Spleen (tissue), 11 donors: ENCODE data around the gene NRXN3. TPM values are rescaled to one million over a fixed set of nuclear protein-coding genes. Genes with fewer than 3 reads are reported as not detected.

Experiments
- DNase-seq: peaks from one replicate; pipeline ENCODE4 v3.0.0-alpha.2; 2020
- H3K27ac ChIP-seq, 8 donors: fragments of 200-600 bp; sonication (generic) in 7 of 8; 1 replicate in 4 of 8; 2 replicates in 4 of 8; pipeline versions ENCODE4 v1.5.0 to v1.8.0; 2016 to 2021; ENCODE audit warnings: inconsistent platforms in 4 of 8, mild to moderate bottlenecking in 4 of 8, moderate library complexity in 1 of 8
- H3K27me3 ChIP-seq, 7 donors: fragments of 200-600 bp; sonication (generic) in 6 of 7; replicated peaks in 1 of 7; 1 replicate in 4 of 7; 2 replicates in 3 of 7; pipeline versions ENCODE4 v1.5.0 to v1.8.0; 2016 to 2021; ENCODE audit warnings: inconsistent platforms in 3 of 7, mild to moderate bottlenecking in 1 of 7
- H3K36me3 ChIP-seq, 6 donors: fragments of 200-600 bp; sonication (generic) in 5 of 6; 1 replicate in 4 of 6; 2 replicates in 2 of 6; pipeline versions ENCODE4 v1.5.0 to v1.8.0; 2016 to 2021; ENCODE audit warnings: inconsistent platforms in 2 of 6
- H3K4me1 ChIP-seq, 6 donors: fragments of 200-600 bp; sonication (generic) in 5 of 6; 1 replicate in 3 of 6; 2 replicates in 3 of 6; pipeline versions ENCODE4 v1.5.0 to v1.8.0; 2016 to 2021; ENCODE audit warnings: inconsistent platforms in 3 of 6
- H3K4me3 ChIP-seq, 8 donors: fragments of 200-600 bp; sonication (generic) in 7 of 8; 1 replicate in 4 of 8; 2 replicates in 4 of 8; pipeline versions ENCODE4 v1.5.0 to v1.8.0; 2016 to 2021; ENCODE audit warnings: inconsistent platforms in 4 of 8, mild to moderate bottlenecking in 4 of 8, moderate library complexity in 2 of 8
- H3K9me3 ChIP-seq, 8 donors: fragments of 200-600 bp; sonication (generic) in 7 of 8; 1 replicate in 4 of 8; 2 replicates in 4 of 8; pipeline versions ENCODE4 v1.5.0 to v1.8.0; 2016 to 2021; ENCODE audit warnings: inconsistent platforms in 4 of 8
- CTCF ChIP-seq, 11 experiments: fragments of 200-600 bp in 7 of 11; fragments of 450-650 bp in 4 of 11; sonication (generic) in 4 of 11; IDR thresholded peaks in 8 of 11; conservative IDR thresholded peaks in 3 of 11; 1 replicate in 7 of 11; 2 replicates in 4 of 11; pipeline versions ENCODE4 v1.4.0 to v1.8.0; 2016 to 2021; ENCODE audit warnings: antibody characterized with exemption in 11 of 11, inconsistent platforms in 4 of 11, mild to moderate bottlenecking in 1 of 11
- POLR2A ChIP-seq, 3 donors: fragments of 450-650 bp; IDR thresholded peaks; one replicate each; pipeline ENCODE4 v1.5.1; 2017; ENCODE audit warnings: antibody characterized with exemption in 3 of 3, mild to moderate bottlenecking in 1 of 3
- POLR2AphosphoS5 ChIP-seq, 3 donors: sonication (generic); formaldehyde crosslinking; IDR thresholded peaks; one replicate each; pipeline ENCODE4 v1.5.1; 2017; ENCODE audit warnings: antibody characterized with exemption in 3 of 3
- WGBS, 5 donors: extraction: QIAGEN DNeasy Blood & Tissue Kit in 3 of 5; methylation state at CpG; one replicate each; pipeline versions ENCODE4 v1.1.5 to v1.1.7; 2013 to 2018; 5-methylcytosine and 5-hydroxymethylcytosine counted together
- intact Hi-C: fragments of 100-400 bp; cut with DNase I; formaldehyde crosslinking; loops from one replicate; pipeline ENCODE4 v1.15.0; 2023; ENCODE audit warnings: low total_unique reads
- polyA plus RNA-seq, 3 donors: library from polyadenylated mRNA; stranded (reverse); fragments of 200-250 nt; gene quantifications; one replicate each; pipeline ENCODE4 v1.2.1, GENCODE V29; 2013
- total RNA-seq, 7 donors: library from RNA; depleted of rRNA in 3 of 7; stranded (reverse); fragments of >200 nt in 3 of 7; fragmentation: NEBNext Ultra II Directional in 4 of 7; extraction: Animal tissue kit (Norgen Biotek cat#: 25700) in 4 of 7; gene quantifications; one replicate each; pipeline versions ENCODE4 v1.1.0 to v1.2.1, GENCODE V29; 2016 to 2021
- donor health status: healthy with polysubstance abuse.
- donor health status: DM: no; HTN: no; CAD: no; lungs with moderate emphysema.
- donor health status: DM: no; HTN: no; CAD: no.
- donor health status: Bipolar disorder and iron deficiency.
- donor health status: healthy.
- donor health status: DM: no; HTN: no; CAD: no.
- donor health status: DM: yes; HTN: yes; CAD: no.

The NRXN3 gene
- total and polyA plus RNA-seq, 10 donors, result 0.21 to 11.5 (median 1.6) TPM

GRCh38 chr14:79742142-79742541, 1572.0 kb downstream of the NRXN3 start:
- Histone ChIP-seq H3K4me1 (no peaks in the 10 kb centered on the region), H3K27me3 (no peaks in the 10 kb centered on the region), H3K36me3 (no peaks in the 10 kb centered on the region), H3K27ac (no peak overlapping the region), H3K4me3 (no peak overlapping the region), H3K9me3 (peaks cover 0 to 17% (median 13%) of the 10 kb centered on the region in 8 donors)
- WGBS, 5 donors, result 61 to 83% (median 74%) methylated on average over 1 of the region's 1 CpG
- intact Hi-C loops, result no loop called here
- no peak for DNase-seq
- no peak for TF ChIP-seq POLR2AphosphoS5 (IDR thresholded peaks at IDR 0.05)
- no peak for TF ChIP-seq POLR2A (IDR thresholded peaks at IDR 0.05)
- TF ChIP-seq CTCF (IDR thresholded peaks at IDR 0.05 in 8 of 11, conservative IDR thresholded peaks at IDR 0.05 in 3 of 11), result no peak

GRCh38 chr14:79745046-79745445, 1574.9 kb downstream of the NRXN3 start:
- intact Hi-C loops, result no loop called here
- Histone ChIP-seq H3K4me3 (no peak overlapping the region), H3K9me3 (no peaks in the 10 kb centered on the region), H3K27me3 (no peaks in the 10 kb centered on the region), H3K4me1 (no peaks in the 10 kb centered on the region), H3K27ac (no peak overlapping the region), H3K36me3 (no peaks in the 10 kb centered on the region)
- DNase-seq, result no peak
- no peak for TF ChIP-seq CTCF (IDR thresholded peaks at IDR 0.05 in 8 of 11, conservative IDR thresholded peaks at IDR 0.05 in 3 of 11)
- TF ChIP-seq POLR2AphosphoS5 (IDR thresholded peaks at IDR 0.05), result no peak
- TF ChIP-seq POLR2A (IDR thresholded peaks at IDR 0.05), result no peak
- 61 to 77% (median 76%) methylated on average over 2 of the region's 2 CpGs for WGBS, 5 donors

- Histone ChIP-seq H3K4me3 (no peak overlapping the region), H3K9me3 (no peaks in the 10 kb centered on the region), H3K36me3 (no peaks in the 10 kb centered on the region), H3K4me1 (no peaks in the 10 kb centered on the region), H3K27me3 (no peaks in the 10 kb centered on the region), H3K27ac (no peak overlapping the region)
- WGBS, 5 donors, result 58 to 80% (median 74%) methylated on average over 2 of the region's 2 CpGs
- no peak for TF ChIP-seq CTCF (IDR thresholded peaks at IDR 0.05 in 8 of 11, conservative IDR thresholded peaks at IDR 0.05 in 3 of 11)
- TF ChIP-seq POLR2AphosphoS5 (IDR thresholded peaks at IDR 0.05), result no peak
- no peak for TF ChIP-seq POLR2A (IDR thresholded peaks at IDR 0.05)
- intact Hi-C loops, result no loop called here
- no peak for DNase-seq
These were observed 1578.9 kb downstream of the NRXN3 start for GRCh38 chr14:79749065-79749464.

GRCh38 chr14:79758985-79759384, 1588.8 kb downstream of the NRXN3 start:
- intact Hi-C loops, result no loop called here
- DNase-seq, result no peak
- TF ChIP-seq POLR2AphosphoS5 (IDR thresholded peaks at IDR 0.05) (no peak), CTCF (IDR thresholded peaks at IDR 0.05 in 8 of 11, conservative IDR thresholded peaks at IDR 0.05 in 3 of 11) (no peak), POLR2A (IDR thresholded peaks at IDR 0.05) (no peak)
- Histone ChIP-seq H3K27ac (no peak overlapping the region), H3K4me1 (peaks cover 0 to 3% (median 0%) of the 10 kb centered on the region in 6 donors), H3K4me3 (no peak overlapping the region), H3K27me3 (no peaks in the 10 kb centered on the region), H3K36me3 (no peaks in the 10 kb centered on the region), H3K9me3 (peaks cover 0 to 9% (median 3%) of the 10 kb centered on the region in 8 donors)
